PFSK-1 (cell line): ENCODE results near the gene FCRL5.

Experiments used
- TAF1 ChIP-seq: IDR thresholded peaks from 2 replicates; pipeline ENCODE4 v1.6.1; 2012; ENCODE audit warnings: low read length, control low read depth, borderline replicate concordance; ENCODE audit not compliant: insufficient read depth
- TF ChIP-seq, protein P1 (sequence below), 2 experiments: IDR thresholded peaks; 2 replicates each; pipeline versions ENCODE4 v1.6.1 to v1.8.0; 2011 to 2012; ENCODE audit warnings: low read depth in 2 of 2, low read length in 2 of 2, control low read depth in 1 of 2, inconsistent platforms in 1 of 2, mild to moderate bottlenecking in 1 of 2, moderate library complexity in 1 of 2; ENCODE audit not compliant: insufficient read depth in 1 of 2

DNA sequence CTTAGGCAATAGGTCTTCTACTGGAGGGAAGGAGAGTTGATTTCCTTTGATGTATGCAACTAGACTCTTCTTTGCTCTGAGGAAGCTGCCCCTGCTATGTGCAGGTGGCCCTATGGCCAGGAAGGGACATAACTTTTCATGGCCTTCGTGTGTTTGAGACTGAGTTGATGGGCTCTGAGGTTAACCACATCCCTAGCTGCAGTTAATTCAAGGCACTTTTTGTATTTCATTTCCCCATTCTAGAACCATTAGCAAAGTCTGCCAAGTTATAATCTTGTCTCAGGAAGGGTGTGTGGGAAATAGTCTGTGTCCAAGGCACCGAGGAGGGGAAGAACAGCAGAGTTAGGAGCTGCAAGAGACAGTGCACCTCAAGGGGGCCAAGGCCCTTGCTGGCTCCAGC lies 43.0 kb upstream of the FCRL5 start:
- TF ChIP-seq TAF1, result no peak
- TF ChIP-seq, protein P1, sequence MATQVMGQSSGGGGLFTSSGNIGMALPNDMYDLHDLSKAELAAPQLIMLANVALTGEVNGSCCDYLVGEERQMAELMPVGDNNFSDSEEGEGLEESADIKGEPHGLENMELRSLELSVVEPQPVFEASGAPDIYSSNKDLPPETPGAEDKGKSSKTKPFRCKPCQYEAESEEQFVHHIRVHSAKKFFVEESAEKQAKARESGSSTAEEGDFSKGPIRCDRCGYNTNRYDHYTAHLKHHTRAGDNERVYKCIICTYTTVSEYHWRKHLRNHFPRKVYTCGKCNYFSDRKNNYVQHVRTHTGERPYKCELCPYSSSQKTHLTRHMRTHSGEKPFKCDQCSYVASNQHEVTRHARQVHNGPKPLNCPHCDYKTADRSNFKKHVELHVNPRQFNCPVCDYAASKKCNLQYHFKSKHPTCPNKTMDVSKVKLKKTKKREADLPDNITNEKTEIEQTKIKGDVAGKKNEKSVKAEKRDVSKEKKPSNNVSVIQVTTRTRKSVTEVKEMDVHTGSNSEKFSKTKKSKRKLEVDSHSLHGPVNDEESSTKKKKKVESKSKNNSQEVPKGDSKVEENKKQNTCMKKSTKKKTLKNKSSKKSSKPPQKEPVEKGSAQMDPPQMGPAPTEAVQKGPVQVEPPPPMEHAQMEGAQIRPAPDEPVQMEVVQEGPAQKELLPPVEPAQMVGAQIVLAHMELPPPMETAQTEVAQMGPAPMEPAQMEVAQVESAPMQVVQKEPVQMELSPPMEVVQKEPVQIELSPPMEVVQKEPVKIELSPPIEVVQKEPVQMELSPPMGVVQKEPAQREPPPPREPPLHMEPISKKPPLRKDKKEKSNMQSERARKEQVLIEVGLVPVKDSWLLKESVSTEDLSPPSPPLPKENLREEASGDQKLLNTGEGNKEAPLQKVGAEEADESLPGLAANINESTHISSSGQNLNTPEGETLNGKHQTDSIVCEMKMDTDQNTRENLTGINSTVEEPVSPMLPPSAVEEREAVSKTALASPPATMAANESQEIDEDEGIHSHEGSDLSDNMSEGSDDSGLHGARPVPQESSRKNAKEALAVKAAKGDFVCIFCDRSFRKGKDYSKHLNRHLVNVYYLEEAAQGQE (IDR thresholded peaks at IDR 0.05; ENCODE audit: insufficient read depth in 1 of 2, low read depth in 2 of 2, low read length in 2 of 2), result no peak
